Measurements from ENCODE around the gene ZNF121.
"Not testable (repeated sequence)": the region's sequence is repeated elsewhere in the genome, so short reads cannot be mapped to it uniquely, and the experiment has no call there.

ZNF121 gene

DNA sequence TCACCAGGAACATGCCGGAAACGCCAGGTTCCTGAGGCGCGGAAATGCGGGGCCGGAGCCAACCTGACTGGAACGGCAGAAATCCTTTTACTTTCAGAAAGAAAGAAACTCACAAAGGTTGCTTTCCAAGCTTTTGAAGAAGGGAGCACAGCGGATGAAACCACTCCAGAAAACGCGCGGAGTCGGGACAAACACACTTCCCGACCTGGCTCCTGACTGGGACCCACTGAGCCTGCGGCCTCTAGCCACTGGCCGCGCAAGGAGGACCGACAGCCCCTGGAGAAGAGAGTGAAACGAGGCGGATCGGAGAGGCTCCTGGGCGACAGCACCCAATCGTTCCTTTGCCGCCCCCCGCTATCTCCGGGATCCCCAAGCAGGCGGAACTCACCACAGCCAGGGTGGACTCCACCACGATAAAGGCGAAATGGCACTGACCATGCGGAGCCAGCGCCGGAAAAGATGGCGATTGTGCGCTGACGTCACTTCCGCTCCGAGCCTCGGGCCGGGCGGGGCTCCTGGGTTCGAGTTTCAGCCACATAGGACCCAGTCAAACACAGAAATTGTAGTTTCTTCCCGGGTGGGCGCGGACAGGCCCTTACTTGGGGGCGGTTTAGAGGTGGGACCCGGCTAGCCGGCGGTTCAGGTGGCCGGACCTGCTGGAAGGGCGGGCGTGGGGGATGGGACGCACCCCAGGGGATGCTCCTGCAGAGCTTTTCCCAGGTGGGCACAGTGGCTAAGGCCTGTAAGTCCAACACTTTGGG lies at the start of gene ZNF121:
Gene ZNF121 (minus strand): TSS at position 432 of the 761 bp plus-strand sequence. CDS start 16,407 bp downstream, outside the sequence.
- peak within 1 kb of the TSS; percentile 92 for H3K27ac Mint-ChIP-seq
- H3K27me3 Mint-ChIP-seq = peaks cover 8% of the 10 kb centered on the region
- peaks cover 9% of the 10 kb centered on the region for H3K9me3 Mint-ChIP-seq
- peaks cover 43% of the 10 kb centered on the region for H3K4me1 Mint-ChIP-seq (ENCODE audit: low read depth)
- H3K36me3 Mint-ChIP-seq (ENCODE audit: low read depth) = peaks cover 40% of the 10 kb centered on the region
- peak within 1 kb of the TSS; percentile 92 for H3K4me3 Mint-ChIP-seq

DNA sequence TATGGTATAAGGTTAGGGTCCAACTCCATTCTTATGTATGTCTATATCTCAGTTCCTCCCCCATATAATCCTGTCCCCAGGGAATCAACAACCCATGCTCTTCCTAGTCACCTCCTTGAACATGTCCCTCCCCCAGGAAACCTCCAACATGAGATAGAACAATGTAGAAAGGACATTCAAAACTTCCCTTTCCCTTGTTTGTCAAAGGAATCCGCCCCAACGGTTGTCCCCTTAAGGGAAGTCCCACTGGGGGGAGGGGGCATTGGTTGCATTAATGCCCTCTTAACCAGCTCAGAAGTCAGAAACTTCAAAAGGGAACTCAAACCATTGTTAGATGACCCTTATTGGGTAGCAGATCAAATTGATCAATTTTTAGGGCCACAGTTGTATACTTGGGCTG lies 43.6 kb upstream of the ZNF121 start:
- Mint-ChIP-seq H3K4me3 (no peak overlapping the region), H3K9me3 (no peaks in the 10 kb centered on the region), H3K36me3 (ENCODE audit: low read depth) (peaks cover 15% of the 10 kb centered on the region)

DNA sequence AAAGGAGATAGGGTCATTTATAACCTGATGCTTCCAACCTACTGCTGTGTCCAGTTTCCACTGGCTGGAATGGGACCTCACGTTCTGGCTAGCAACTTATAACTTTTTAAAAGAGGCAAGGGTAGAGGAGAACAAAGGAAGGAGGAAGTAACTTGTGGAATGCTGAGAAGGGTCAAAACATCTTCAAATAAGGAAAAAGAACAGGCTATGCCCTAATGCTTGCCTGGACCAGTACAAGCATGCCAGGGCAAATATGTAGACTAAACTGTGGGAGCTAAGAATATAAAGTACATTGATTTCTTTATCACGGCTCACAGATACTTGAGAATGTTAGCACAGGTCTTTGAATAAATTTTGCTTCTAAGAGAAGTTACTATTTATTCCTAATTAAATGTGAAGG lies 38.2 kb upstream of the ZNF121 start:
- H3K27ac Mint-ChIP-seq = no peak overlapping the region
- no peaks in the 10 kb centered on the region for H3K27me3 Mint-ChIP-seq
- peaks cover 29% of the 10 kb centered on the region for H3K4me1 Mint-ChIP-seq (ENCODE audit: low read depth)
- peaks cover 34% of the 10 kb centered on the region for H3K36me3 Mint-ChIP-seq (ENCODE audit: low read depth)
- H3K4me3 Mint-ChIP-seq = peak overlapping the region; percentile 43
- no peaks in the 10 kb centered on the region for H3K9me3 Mint-ChIP-seq

More for the DNA sequence above, 43.6 kb upstream of the ZNF121 start:
- Mint-ChIP-seq H3K27me3 (no peaks in the 10 kb centered on the region), H3K27ac (no peak overlapping the region), H3K4me1 (ENCODE audit: low read depth) (peaks cover 5% of the 10 kb centered on the region)

DNA sequence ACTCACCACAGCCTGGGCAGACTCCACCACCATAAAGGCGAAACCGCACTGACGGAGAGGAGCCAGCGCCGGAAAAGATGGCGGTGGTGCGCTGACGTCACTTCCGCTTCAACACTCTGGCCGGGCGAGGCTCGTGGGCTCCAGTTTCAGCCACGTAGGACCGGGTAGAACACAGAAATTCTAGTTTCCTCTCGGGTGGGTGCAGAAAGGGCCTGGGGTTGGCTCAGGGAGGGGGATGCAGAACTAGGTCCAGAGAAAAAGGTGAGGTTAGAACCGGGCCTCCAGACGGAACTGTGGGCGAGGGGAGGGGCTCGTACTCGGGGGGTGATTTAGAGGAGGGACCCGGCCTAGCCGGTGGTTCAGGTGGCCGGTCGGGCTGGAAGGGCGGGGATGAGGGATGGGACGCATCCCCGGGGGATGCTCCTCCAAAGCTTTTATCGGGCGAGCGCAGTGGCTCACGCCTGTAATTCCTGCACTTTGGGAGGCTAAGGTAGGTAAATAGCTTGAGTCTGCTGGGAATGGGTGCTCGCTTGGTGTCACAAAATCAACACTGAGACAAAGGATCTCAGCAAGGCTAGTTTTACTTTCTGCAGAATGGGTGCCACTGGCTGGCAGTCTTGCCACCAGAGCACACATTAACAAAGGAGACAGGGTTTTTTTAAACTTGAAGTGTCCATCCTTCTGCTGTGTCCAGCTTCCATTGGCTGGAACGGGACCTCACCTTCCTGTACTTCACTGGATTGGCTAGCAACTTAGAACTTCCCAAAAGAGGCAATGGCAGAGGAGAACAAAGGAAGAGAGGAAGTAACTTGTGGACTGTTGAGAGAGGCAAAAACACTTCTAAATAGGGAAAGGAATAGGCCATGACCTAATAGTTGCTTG lies 37.1 kb upstream of the ZNF121 start, which contains the start of gene ZNF561:
Gene ZNF561 (minus strand): TSS at position 77 of the 882 bp plus-strand sequence. CDS start 1,776 bp downstream, outside the sequence.
- H3K4me1 Mint-ChIP-seq (ENCODE audit: low read depth) = peaks cover 29% of the 10 kb centered on the region
- peaks cover 39% of the 10 kb centered on the region for H3K36me3 Mint-ChIP-seq (ENCODE audit: low read depth)
- no peaks in the 10 kb centered on the region for H3K9me3 Mint-ChIP-seq
- H3K4me3 Mint-ChIP-seq = peak within 1 kb of the TSS; percentile 99
- peak within 1 kb of the TSS; percentile 100 for H3K27ac Mint-ChIP-seq
- no peaks in the 10 kb centered on the region for H3K27me3 Mint-ChIP-seq

DNA sequence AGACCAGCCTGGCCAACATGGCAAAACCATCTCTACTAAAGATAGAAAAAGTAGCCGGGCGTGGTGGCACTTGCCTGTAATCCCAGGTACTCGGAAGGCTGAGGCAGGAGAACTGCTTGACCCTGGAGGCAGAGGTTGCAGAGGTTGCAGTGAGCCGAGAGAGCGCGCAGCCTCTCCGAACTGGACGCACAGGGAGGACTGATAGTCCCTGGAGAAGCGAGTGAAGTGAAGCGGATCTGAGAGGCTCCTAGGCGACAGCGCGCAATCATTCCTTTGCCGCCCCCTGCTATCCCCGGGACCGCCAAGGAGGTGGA lies 36.5 kb upstream of the ZNF121 start:
- no peaks in the 10 kb centered on the region for H3K27me3 Mint-ChIP-seq
- H3K4me3 Mint-ChIP-seq = peak overlapping the region; percentile 99
- peaks cover 42% of the 10 kb centered on the region for H3K36me3 Mint-ChIP-seq (ENCODE audit: low read depth)
- H3K27ac Mint-ChIP-seq = peak overlapping the region; percentile 100
- peaks cover 26% of the 10 kb centered on the region for H3K4me1 Mint-ChIP-seq (ENCODE audit: low read depth)
- no peaks in the 10 kb centered on the region for H3K9me3 Mint-ChIP-seq

DNA sequence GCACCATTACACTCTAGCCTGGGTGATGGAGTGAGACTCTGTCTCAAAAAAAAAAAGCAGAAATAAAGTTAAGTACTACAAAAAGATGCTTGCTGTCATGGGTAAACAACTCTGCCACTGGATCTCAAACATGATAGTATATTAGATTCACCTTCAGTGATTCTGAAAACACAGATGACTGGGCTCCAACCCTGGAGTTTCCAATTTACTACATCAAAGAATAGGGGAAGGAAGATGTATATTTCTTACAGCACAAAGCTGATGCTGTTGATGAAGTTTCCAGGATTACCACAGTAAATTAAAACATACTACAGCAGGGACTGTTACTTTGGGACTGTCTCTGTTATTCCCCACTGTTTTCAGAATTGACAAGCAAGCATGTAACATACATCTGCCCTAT lies 31.5 kb upstream of the ZNF121 start:
- no peaks in the 10 kb centered on the region for H3K27me3 Mint-ChIP-seq
- H3K9me3 Mint-ChIP-seq = peaks cover 6% of the 10 kb centered on the region
- H3K4me3 Mint-ChIP-seq = no peak overlapping the region
- no peak overlapping the region for H3K27ac Mint-ChIP-seq
- peaks cover 9% of the 10 kb centered on the region for H3K4me1 Mint-ChIP-seq (ENCODE audit: low read depth)
- peaks cover 79% of the 10 kb centered on the region for H3K36me3 Mint-ChIP-seq (ENCODE audit: low read depth)

DNA sequence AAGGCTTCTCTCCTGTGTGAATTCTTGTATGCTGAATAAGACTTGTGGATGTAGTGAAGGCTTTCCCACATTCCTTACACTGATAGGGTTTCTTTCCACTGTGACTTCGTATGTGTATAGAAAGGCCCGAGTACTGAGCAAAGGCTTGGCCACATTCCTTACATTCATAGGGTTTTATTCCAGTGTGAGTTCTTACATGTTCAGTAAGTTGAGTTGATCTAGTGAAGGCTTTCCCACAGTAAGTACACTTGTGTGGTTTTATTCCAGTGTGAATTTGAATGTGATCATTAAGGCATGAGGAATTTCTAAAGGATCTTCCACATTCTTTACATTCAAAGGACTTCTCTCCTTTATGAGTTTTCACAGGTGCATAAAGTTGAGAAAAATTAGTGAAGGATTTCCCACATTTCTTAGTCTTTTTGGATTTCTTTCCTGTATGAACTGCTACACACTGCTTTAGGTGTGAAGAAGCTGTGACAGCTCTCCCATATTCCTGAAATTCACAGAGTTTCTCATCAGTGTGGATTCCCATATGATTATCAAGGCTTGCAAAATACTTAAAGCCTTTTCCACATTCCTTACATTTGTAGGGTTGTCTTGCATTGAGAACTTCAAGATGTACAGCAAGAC lies 26.3 kb upstream of the ZNF121 start:
- no peaks in the 10 kb centered on the region for H3K4me1 Mint-ChIP-seq (ENCODE audit: low read depth)
- H3K4me3 Mint-ChIP-seq = no peak overlapping the region
- peaks cover 34% of the 10 kb centered on the region for H3K9me3 Mint-ChIP-seq
- no peaks in the 10 kb centered on the region for H3K27me3 Mint-ChIP-seq
- no peak overlapping the region for H3K27ac Mint-ChIP-seq
- peaks cover 83% of the 10 kb centered on the region for H3K36me3 Mint-ChIP-seq (ENCODE audit: low read depth)

DNA sequence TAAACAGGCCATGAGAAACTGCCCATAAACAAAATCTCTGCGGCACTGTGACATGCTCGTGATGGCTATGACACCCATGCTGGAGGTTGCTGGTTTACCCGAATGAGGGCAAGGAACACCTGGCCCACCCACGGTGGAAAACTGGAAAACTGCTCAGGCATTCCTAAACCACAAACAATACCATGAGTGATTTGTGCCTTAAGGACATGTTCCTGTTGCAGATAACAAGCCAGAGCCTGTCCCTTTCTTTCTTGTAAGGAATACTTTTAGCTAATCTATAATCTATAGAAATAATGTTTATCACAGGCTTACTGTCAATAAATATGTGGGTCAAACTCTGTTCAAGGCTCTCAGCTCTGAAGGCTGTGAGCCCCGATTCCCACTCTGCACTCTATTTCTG lies 24.6 kb upstream of the ZNF121 start:
- Mint-ChIP-seq H3K36me3 (ENCODE audit: low read depth) (peaks cover 75% of the 10 kb centered on the region), H3K27ac (no peak overlapping the region), H3K4me1 (ENCODE audit: low read depth) (no peaks in the 10 kb centered on the region), H3K9me3 (peaks cover 34% of the 10 kb centered on the region), H3K4me3 (no peak overlapping the region), H3K27me3 (no peaks in the 10 kb centered on the region)

DNA sequence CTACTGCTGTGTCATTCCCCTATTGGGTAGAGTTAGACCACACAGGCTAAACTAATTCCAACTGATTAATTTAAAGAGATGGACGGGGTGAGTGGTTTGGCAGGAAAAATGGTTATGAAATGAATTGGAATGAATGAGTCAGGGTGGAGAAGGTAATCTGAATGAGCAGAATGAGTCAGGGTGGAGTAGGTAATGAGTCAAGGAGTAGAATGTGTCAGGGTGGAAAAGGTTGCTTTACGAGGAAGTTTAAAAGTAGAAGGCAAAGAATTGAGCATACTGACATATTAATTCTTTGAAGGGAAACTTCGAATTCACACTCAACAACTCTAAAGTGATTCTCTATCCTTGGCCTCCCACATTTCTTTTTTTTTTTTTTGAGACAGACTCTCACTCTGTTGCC lies 12.7 kb upstream of the ZNF121 start:
- Mint-ChIP-seq H3K27me3 (peaks cover 9% of the 10 kb centered on the region), H3K27ac (peak overlapping the region; percentile 89), H3K9me3 (peaks cover 15% of the 10 kb centered on the region), H3K4me3 (peak overlapping the region; percentile 52), H3K36me3 (ENCODE audit: low read depth) (peaks cover 13% of the 10 kb centered on the region), H3K4me1 (ENCODE audit: low read depth) (peaks cover 12% of the 10 kb centered on the region)

DNA sequence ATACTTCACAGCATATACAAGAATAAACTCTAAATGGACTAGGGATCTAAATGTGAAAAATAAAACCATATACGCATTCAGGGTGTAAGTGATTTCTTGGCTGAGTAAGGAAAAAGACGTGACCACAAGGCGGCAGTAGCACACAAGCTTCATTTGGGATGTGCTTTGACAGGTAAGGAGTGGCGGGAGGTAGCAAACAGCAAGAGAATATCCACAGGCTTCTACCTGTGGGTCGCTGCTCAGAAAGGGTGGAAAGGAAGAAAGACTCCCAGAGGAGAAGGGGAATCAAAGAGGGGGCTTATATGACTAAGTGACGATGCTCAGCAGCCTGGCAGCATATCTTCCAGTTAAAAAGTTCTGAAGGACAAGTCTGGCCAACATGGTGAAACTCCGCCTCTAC lies 2.5 kb upstream of the ZNF121 start:
- H3K4me1 Mint-ChIP-seq (ENCODE audit: low read depth) = peaks cover 20% of the 10 kb centered on the region
- H3K4me3 Mint-ChIP-seq = peak overlapping the region; percentile 0
- no peak overlapping the region for H3K27ac Mint-ChIP-seq
- no peaks in the 10 kb centered on the region for H3K9me3 Mint-ChIP-seq
- peaks cover 18% of the 10 kb centered on the region for H3K27me3 Mint-ChIP-seq
- peaks cover 15% of the 10 kb centered on the region for H3K36me3 Mint-ChIP-seq (ENCODE audit: low read depth)

DNA sequence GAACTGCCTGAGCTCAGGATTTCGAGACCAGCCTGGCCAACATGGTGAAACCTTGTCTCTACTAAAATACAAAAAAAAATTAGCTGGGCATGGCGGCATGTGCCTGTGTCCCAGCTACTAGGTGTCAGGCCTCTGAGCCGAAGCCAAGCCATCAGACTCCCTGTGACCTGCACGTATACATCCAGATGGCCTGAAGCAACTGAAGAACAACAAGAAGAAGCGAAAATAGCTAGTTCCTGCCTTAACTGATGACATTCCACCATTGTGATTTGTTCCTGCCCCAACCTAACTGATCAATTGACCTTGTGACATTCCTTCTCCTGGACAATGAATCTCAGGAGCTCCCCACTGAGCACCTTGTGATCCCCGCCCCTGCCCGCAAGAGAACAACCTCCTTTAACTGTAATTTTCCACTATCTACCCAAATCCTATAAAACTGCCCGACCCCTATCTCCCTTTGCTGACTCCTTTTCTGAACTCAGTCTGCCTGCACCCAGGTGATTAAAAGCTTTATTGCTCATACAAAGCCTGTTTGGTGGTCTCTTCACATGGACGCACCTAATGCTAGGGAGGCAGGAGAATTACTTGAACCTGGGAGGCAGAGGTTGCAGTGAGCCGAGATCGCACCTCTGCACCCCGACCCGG lies 2.1 kb downstream of the ZNF121 start:
- peak overlapping the region; percentile 79 for H3K4me3 Mint-ChIP-seq
- peak overlapping the region; percentile 78 for H3K27ac Mint-ChIP-seq
- H3K27me3 Mint-ChIP-seq = not testable (repeated sequence)
- peaks cover 60% of the 10 kb centered on the region for H3K36me3 Mint-ChIP-seq (ENCODE audit: low read depth)
- H3K9me3 Mint-ChIP-seq = peaks cover 17% of the 10 kb centered on the region
- H3K4me1 Mint-ChIP-seq (ENCODE audit: low read depth) = peaks cover 59% of the 10 kb centered on the region

DNA sequence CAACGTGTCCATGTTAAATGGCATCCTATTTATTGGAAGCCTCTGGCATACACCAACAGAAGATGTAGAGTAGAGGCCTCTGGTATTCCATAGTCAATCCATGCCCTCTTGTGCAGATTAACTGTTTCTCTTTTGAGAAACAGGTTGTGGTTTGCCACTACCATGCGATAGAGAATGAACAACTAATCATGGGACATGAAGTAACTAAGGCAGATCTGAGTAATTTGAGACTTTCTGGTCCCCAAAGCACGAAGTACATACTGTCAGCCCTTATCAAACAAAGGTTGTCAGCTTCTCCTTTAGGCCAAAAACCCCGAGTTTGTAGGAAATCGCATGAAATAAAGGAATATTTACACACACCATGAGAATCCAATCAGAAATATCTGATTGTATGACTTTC lies 3.6 kb downstream of the ZNF121 start:
- Mint-ChIP-seq H3K4me1 (ENCODE audit: low read depth) (peaks cover 66% of the 10 kb centered on the region), H3K4me3 (peak overlapping the region; percentile 79), H3K27ac (no peak overlapping the region)

DNA sequence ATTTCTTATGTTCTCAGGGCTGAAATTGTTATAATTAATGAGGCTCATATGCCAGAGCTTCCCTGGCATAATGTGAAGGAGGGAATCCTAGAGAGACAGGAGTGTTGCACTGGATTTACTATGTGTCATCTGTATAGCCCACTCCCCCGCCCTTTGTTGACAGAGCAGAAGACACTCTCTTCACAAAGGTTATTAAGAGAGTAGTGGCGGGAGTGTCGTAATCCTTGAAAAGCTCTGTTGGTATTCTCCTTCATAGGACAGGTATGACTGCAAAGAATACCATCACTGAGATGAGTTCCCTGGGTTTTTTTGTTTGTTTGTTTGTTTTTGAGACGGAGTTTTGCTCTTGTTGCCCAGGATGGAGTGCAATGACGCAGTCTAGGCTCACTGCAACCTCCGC lies 14.0 kb downstream of the ZNF121 start:
- peaks cover 55% of the 10 kb centered on the region for H3K9me3 Mint-ChIP-seq
- no peaks in the 10 kb centered on the region for H3K27me3 Mint-ChIP-seq
- H3K4me1 Mint-ChIP-seq (ENCODE audit: low read depth) = peaks cover 19% of the 10 kb centered on the region
- no peak overlapping the region for H3K4me3 Mint-ChIP-seq
- no peak overlapping the region for H3K27ac Mint-ChIP-seq
- H3K36me3 Mint-ChIP-seq (ENCODE audit: low read depth) = peaks cover 100% of the 10 kb centered on the region

More for the DNA sequence above, 3.6 kb downstream of the ZNF121 start:
- peaks cover 75% of the 10 kb centered on the region for H3K36me3 Mint-ChIP-seq (ENCODE audit: low read depth)
- H3K27me3 Mint-ChIP-seq = no peaks in the 10 kb centered on the region
- peaks cover 23% of the 10 kb centered on the region for H3K9me3 Mint-ChIP-seq

DNA sequence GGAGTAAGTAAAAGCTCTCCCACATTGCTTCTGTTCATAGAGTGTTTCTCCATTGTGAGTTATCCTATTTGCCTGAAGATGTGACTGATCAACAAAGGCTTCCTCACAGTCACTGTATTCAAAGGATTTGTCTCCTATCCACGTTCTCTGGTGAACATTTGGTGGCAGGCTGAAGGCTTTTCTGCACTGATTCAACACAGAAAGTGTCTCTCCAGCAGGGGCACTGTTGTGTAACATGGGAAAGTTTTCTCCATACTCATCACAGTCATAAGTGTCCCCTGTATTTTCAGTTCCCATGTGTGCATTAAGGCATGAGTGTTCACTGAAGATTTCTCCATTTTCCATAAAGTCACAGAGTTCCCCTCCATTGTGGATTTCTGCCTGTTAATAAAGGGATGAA lies 17.6 kb downstream of the ZNF121 start:
- Mint-ChIP-seq H3K27ac (no peak overlapping the region), H3K27me3 (no peaks in the 10 kb centered on the region), H3K36me3 (ENCODE audit: low read depth) (peaks cover 100% of the 10 kb centered on the region), H3K4me1 (ENCODE audit: low read depth) (peaks cover 6% of the 10 kb centered on the region), H3K4me3 (no peak overlapping the region), H3K9me3 (peaks cover 57% of the 10 kb centered on the region)

All from stimulated activated naive CD8-positive, alpha-beta T cell treated with anti-CD3 and anti-CD28 coated beads, Interleukin-15, Interleukin-2, amounts not matched to agents 100 ng/mL and 50 ng/mL, for 24 hours (primary cell).